ENCODE data around the gene TPT1.

The TPT1 gene

GRCh38 chr13:45298206-45298505, 42.8 kb downstream of the TPT1 start:
- ChIA-PET CTCF (interaction anchor here (0.6 to 4.2 kb wide), 8 partner anchors 10 to 261 kb away, joined by 3 to 29 read pairs (median 4); no protein-coding TSS in a partner anchor), POLR2A (no interaction called here)
- DNase-seq (ENCODE audit: extremely low spot score), result no peak
- TF ChIP-seq CTCF (IDR thresholded peaks at IDR 0.05; ENCODE audit: control extremely low read depth, extremely low read depth, low read depth, missing control alignments), result no peak

- ChIA-PET CTCF (interaction anchor here (0.6 to 4.2 kb wide), 8 partner anchors 11 to 260 kb away, joined by 3 to 29 read pairs (median 4); no protein-coding TSS in a partner anchor), POLR2A (no interaction called here)
- no peak for DNase-seq (ENCODE audit: extremely low spot score)
- TF ChIP-seq CTCF (IDR thresholded peaks at IDR 0.05; ENCODE audit: control extremely low read depth, extremely low read depth, low read depth, missing control alignments), result no peak
Observed at GRCh38 chr13:45297456-45298205, 43.4 kb downstream of the TPT1 start.

DNA sequence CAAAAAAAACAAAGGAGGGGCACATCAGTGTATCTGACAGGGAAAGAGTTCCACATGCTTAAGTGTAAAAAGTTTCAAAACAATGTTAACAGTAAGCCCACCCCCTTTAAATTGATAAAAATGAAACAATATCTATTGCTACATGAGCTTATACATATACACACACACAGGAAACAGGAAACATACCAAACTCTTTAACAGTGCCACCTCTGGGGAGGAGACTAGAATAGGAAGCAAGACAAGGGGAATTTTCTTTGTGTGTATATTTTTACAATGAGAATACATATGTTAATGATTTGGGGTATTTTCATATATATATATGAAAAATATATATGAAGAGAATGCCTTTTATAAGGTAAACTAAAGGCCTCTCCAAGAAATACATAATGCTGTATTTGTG, 44.7 kb downstream of the TPT1 start:
- ChIA-PET POLR2A (no interaction called here), CTCF (interaction anchor here (2.5 kb wide), 1 partner anchor 13 kb away, joined by 8 read pairs; no protein-coding TSS in a partner anchor)
- no peak for TF ChIP-seq CTCF (IDR thresholded peaks at IDR 0.05; ENCODE audit: control extremely low read depth, extremely low read depth, low read depth, missing control alignments)
- DNase-seq (ENCODE audit: extremely low spot score), result no peak

GRCh38 chr13:45295536-45295935, 45.4 kb downstream of the TPT1 start:
- TF ChIP-seq CTCF (IDR thresholded peaks at IDR 0.05; ENCODE audit: control extremely low read depth, extremely low read depth, low read depth, missing control alignments), result no peak
- DNase-seq (ENCODE audit: extremely low spot score), result no peak
- CTCF ChIA-PET, result interaction anchor here (1.6 to 2.5 kb wide), 2 partner anchors 12 to 14 kb away, joined by 5 to 8 read pairs; no protein-coding TSS in a partner anchor
- POLR2A ChIA-PET, result no interaction called here

DNA sequence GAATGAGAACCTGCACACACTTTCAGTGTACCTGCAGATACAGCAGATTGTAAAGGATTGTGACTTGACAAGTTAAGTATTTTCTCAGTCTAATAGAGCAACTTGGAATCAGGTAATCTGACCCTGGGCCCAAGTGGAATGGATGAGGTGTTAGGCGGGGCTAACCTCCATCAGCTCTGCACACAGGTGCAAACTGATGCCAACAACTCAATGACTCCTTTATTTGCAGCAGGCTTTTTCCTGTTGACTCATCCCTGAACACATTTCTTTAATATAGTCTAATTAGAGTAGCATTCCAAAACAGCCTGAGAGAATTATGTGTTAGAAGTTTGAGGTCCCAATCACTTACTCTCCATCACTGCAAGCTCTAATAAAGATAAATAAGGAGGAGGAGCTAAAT, 48.8 kb downstream of the TPT1 start:
- ChIA-PET POLR2A (no interaction called here), CTCF (interaction anchor here (1.0 to 4.1 kb wide), 3 partner anchors 11 to 16 kb away, joined by 3 to 17 read pairs (median 3); no protein-coding TSS in a partner anchor)
- DNase-seq (ENCODE audit: extremely low spot score), result no peak

GRCh38 chr13:45289936-45290563, 50.9 kb downstream of the TPT1 start:
- CTCF ChIA-PET, result interaction anchor here (1.0 to 4.1 kb wide), 6 partner anchors 9 to 243 kb away, joined by 3 to 21 read pairs (median 4); no protein-coding TSS in a partner anchor
- no peak for DNase-seq (ENCODE audit: extremely low spot score)
- POLR2A ChIA-PET, result no interaction called here
- no peak for TF ChIP-seq CTCF (IDR thresholded peaks at IDR 0.05; ENCODE audit: control extremely low read depth, extremely low read depth, low read depth, missing control alignments)

More for the DNA sequence above, 48.8 kb downstream of the TPT1 start:
- no peak for TF ChIP-seq CTCF (IDR thresholded peaks at IDR 0.05; ENCODE audit: control extremely low read depth, extremely low read depth, low read depth, missing control alignments)
